Measurements from ENCODE around the gene TMEM132C. TPM values are rescaled to one million over a fixed set of nuclear protein-coding genes. Genes with fewer than 3 reads are reported as not detected.

TMEM132C gene
- total and polyA plus RNA-seq, 2 of the 8 experiments (the other 6 are each of a cell fraction or from before 2014, with no cell fraction given), result 0.23 to 0.76 TPM

- Histone ChIP-seq H3K18ac (ENCODE audit: extremely low read depth, low read length) (no peak overlapping the region), H2BK20ac (ENCODE audit: low read length) (no peak overlapping the region), H3K27me3 (replicated peaks in 1 of 4; ENCODE audit: control insufficient read depth in 3 of 4, extremely low read depth in 1 of 4, insufficient read depth in 3 of 4, low read length in 3 of 4) (no peaks in the 10 kb centered on the region; a peak in 1 of 7 replicates), H2BK5ac (ENCODE audit: low read depth, low read length) (no peak overlapping the region), H3K36me3 (ENCODE audit: control insufficient read depth in 2 of 4, insufficient read depth in 4 of 4, low read length in 3 of 4) (no peaks in the 10 kb centered on the region), H2AFZ (ENCODE audit: low read length) (no peak overlapping the region), H3K56ac (replicated peaks; ENCODE audit: insufficient read length, low read depth, low read length) (no peak overlapping the region), H4K8ac (ENCODE audit: extremely low read depth, insufficient read depth, low read length) (no peak overlapping the region; the same call in 1 of the 2 replicates), H3K4me2 (ENCODE audit: insufficient read depth in 1 of 2, low read depth in 2 of 2, low read length in 2 of 2) (no peak overlapping the region), H3K79me2 (ENCODE audit: control insufficient read depth in 1 of 2, insufficient read depth in 2 of 2, low read length in 2 of 2) (no peaks in the 10 kb centered on the region), H2BK12ac (ENCODE audit: low read depth, low read length) (no peak overlapping the region), H2AK5ac (ENCODE audit: low read depth, low read length) (no peak overlapping the region), H2BK120ac (replicated peaks; ENCODE audit: low read depth, low read length) (no peak overlapping the region), H4K20me1 (replicated peaks in 1 of 2; ENCODE audit: control insufficient read depth in 1 of 2, insufficient read depth in 2 of 2, low read length in 2 of 2) (no peaks in the 10 kb centered on the region), H3K79me1 (ENCODE audit: low read depth, low read length) (no peaks in the 10 kb centered on the region), H3K9ac (replicated peaks in 1 of 4; ENCODE audit: extremely low read depth in 1 of 4, low read depth in 3 of 4, low read length in 3 of 4) (no peak overlapping the region), H3K23ac (ENCODE audit: insufficient read length) (no peak overlapping the region), H3K9me3 (ENCODE audit: insufficient read depth in 2 of 2, low read depth in 1 of 2, low read length in 1 of 2) (peaks cover 15 to 23% of the 10 kb centered on the region in 2 experiments), H4K5ac (ENCODE audit: insufficient read length, low read depth, low read length) (no peak overlapping the region), H3K4me3 (ENCODE audit: extremely low read depth in 1 of 4, insufficient read depth in 2 of 4, low read depth in 3 of 4, low read length in 4 of 4) (no peak overlapping the region), H4K91ac (replicated peaks; ENCODE audit: insufficient read length, low read length) (no peak overlapping the region), H3K27ac (ENCODE audit: low read depth, low read length) (no peak overlapping the region), H3K4ac (replicated peaks; ENCODE audit: insufficient read length, low read depth, low read length) (no peak overlapping the region), H3K4me1 (replicated peaks in 1 of 4; ENCODE audit: control insufficient read depth in 3 of 4, insufficient read depth in 4 of 4, low read length in 3 of 4) (peaks cover 0 to 3% (median 0%) of the 10 kb centered on the region in 4 experiments; a peak in 2 of 7 replicates), H2BK15ac (ENCODE audit: low read length) (no peak overlapping the region), H3K23me2 (ENCODE audit: low read depth, low read length) (no peaks in the 10 kb centered on the region), H3K14ac (ENCODE audit: insufficient read length) (no peak overlapping the region)
- no peak for TF ChIP-seq HDAC6 (IDR thresholded peaks at IDR 0.05; ENCODE audit: low read depth, low read length)
- TF ChIP-seq EP300 (IDR thresholded peaks at IDR 0.05; ENCODE audit: borderline replicate concordance in 1 of 2, low read depth in 2 of 2, low read length in 2 of 2), result no peak
- no peak for TF ChIP-seq RXRA (IDR thresholded peaks at IDR 0.05; ENCODE audit: insufficient read depth, low read depth, low read length)
- DNase-seq (ENCODE audit: low read depth in 1 of 2, low spot score in 2 of 2), result no peak
- FAIRE-seq, result no peak
- WGBS, 2 experiments (ENCODE audit: extremely low coverage in 1 of 2, insufficient coverage in 1 of 2, insufficient read length in 1 of 2, insufficient replicate concordance in 2 of 2, low coverage in 1 of 2, low lambda C conversion rate in 2 of 2, missing lambda C conversion rate in 1 of 2), result 83% methylated on average over 8 of the region's 8 CpGs; no CpG with 5 or more reads in 1 of the 2 experiments
- CTCF ChIA-PET (ENCODE audit: partially characterized antibody), result interaction anchor here (1.0 to 1.1 kb wide), 2 partner anchors 10 to 112 kb away, joined by 3 read pairs; no protein-coding TSS in a partner anchor
- POLR2A ChIA-PET (ENCODE audit: partially characterized antibody), result no interaction called here
Measured at GRCh38 chr12:128250096-128250495, 16.9 kb upstream of the TMEM132C start.
